ENCODE results near the gene FKBP15. TPM values are rescaled to one million over a fixed set of nuclear protein-coding genes. Genes with fewer than 3 reads are reported as not detected.

Gene FKBP15
- total RNA-seq, 1 experiment from 2014 or later = 20.1 TPM

DNA sequence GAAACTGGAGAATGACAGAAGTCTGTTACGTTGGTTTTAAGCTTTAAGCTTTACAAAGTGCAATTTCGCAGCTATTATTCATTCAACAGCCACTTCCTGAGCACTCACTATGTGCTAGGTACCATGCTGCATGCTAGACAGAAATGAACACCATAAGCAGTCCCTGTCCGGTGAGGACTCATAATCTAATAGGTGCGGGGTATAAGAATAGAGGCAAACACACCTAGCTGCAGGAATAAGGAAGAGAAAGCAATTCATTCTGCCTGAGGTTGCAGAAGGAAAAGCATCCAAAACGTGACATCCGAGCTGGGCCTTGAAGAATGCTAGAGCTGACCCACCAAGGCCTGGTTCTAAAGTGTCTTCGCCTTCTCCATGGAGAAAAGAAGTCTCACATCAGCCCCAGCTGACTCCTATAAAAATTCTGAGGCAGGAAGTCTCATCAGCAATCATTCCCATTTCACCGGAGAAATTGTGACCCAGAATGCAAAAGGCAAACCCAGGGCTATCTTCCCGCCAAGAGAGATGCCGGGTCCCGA, 542 bp downstream of the FKBP15 start:
- H3K9me3 ChIP-seq = no peaks in the 10 kb centered on the region
- no peaks in the 10 kb centered on the region for H3K27me3 ChIP-seq (replicated peaks; ENCODE audit: control insufficient read depth, insufficient read depth, low read length)
- DNase-seq = no peak
- intact Hi-C loops (cut with micrococcal nuclease; ENCODE audit: unreplicated experiment) = loop anchor here (1.0 to 10.0 kb wide), 3 partner anchors 55 to 886 kb away; partner anchors contain the start of genes C9orf43, CDC26, POLE3 and PRPF4
- H3K4me3 ChIP-seq (ENCODE audit: low read depth, low read length) = peak overlapping the region; percentile 74
- Mint-ChIP-seq H3K36me3 (ENCODE audit: insufficient read depth, unreplicated experiment) (peaks cover 35% of the 10 kb centered on the region), H3K9me3 (ENCODE audit: unreplicated experiment) (no peaks in the 10 kb centered on the region), H3K27ac (ENCODE audit: unreplicated experiment) (peak overlapping the region; percentile 93), H3K4me3 (ENCODE audit: unreplicated experiment) (peak overlapping the region; percentile 97), H3K27me3 (ENCODE audit: insufficient read depth, unreplicated experiment) (no peaks in the 10 kb centered on the region), H3K4me1 (ENCODE audit: low read depth, unreplicated experiment) (peaks cover 17% of the 10 kb centered on the region)
- TF ChIP-seq, protein P1, sequence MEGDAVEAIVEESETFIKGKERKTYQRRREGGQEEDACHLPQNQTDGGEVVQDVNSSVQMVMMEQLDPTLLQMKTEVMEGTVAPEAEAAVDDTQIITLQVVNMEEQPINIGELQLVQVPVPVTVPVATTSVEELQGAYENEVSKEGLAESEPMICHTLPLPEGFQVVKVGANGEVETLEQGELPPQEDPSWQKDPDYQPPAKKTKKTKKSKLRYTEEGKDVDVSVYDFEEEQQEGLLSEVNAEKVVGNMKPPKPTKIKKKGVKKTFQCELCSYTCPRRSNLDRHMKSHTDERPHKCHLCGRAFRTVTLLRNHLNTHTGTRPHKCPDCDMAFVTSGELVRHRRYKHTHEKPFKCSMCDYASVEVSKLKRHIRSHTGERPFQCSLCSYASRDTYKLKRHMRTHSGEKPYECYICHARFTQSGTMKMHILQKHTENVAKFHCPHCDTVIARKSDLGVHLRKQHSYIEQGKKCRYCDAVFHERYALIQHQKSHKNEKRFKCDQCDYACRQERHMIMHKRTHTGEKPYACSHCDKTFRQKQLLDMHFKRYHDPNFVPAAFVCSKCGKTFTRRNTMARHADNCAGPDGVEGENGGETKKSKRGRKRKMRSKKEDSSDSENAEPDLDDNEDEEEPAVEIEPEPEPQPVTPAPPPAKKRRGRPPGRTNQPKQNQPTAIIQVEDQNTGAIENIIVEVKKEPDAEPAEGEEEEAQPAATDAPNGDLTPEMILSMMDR (IDR thresholded peaks at IDR 0.05; ENCODE audit: insufficient read depth in 1 of 2, low read depth in 1 of 2, low read length in 1 of 2, severe bottlenecking in 1 of 2, unreplicated experiment in 1 of 2) = no peak
- BruUV-seq (replicated peaks) = TSS peak; percentile 65
- H3K36me3 ChIP-seq (ENCODE audit: control insufficient read depth, insufficient read depth, low read length) = no peaks in the 10 kb centered on the region; the same call in 1 of the 2 replicates
- POLR2A ChIA-PET = interaction anchor here (0.8 to 3.2 kb wide), 5 partner anchors 24 to 167 kb away, joined by 4 to 16 read pairs (median 8); partner anchors contain the start of genes CDC26, PRPF4 and SLC31A2
- peaks cover 15% of the 10 kb centered on the region for H3K4me1 ChIP-seq
- CTCF ChIA-PET = interaction anchor here (0.6 to 2.7 kb wide), 5 partner anchors 24 to 162 kb away, joined by 3 to 13 read pairs (median 4); partner anchors contain the start of genes CDC26, PRPF4 and SLC31A2

DNA sequence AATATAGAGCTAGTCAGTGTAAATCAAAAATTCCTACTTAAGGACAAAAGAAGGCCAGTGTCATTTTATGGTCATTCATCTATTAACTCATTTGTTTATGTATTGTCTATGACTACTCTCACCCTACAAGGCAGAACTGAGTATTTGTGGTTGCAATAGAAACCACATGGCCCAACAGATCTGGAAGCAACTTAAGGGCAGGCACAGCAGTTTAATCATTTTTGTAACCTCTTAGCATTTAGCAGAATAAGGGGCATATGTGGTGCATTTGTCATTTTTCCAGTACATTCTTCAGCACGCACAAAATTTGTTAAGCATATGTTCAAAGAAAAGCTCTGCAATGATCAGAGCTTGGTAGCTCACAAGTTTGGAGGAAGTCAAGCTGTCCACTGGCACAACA, 1.1 kb downstream of the FKBP15 start:
- CTCF ChIA-PET = interaction anchor here (0.6 to 1.8 kb wide), 2 partner anchors 55 to 163 kb away, joined by 4 to 9 read pairs; partner anchors contain the start of genes CDC26 and PRPF4
- POLR2A ChIA-PET = no interaction called here

DNA sequence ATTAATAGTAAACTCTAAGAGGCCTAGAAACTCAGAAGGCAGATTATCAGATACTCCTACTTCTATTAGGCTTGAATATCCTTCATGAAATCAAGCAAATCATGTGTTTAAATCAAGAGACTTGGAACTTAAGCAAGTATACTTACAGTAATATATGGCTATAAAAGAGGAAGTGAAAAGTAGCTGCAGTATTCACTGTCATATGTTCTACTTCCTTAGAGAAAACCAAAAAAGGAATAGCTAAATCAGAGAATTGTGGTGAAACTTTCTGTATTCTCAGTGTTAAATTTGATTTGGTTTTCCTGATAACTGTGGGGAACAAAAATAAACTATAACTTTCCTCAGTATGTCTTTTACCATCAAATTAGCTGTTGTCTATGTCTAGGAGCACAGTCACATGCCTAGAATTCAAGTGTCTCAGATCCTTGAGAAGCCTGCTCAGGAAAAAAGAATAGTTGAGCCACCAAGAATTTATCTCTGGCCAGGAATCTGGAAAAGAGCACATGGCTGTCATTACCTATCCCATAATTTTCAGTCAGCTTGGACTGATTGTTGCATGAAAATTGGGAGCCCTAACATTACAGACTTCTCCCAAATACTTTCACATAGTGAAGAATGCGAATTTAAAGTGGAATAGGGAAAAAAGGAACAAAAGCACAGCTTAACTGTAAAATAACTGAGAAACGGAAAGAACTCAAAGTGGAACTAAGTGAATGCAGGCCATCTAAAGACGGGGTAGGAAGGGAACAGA, 1.7 kb downstream of the FKBP15 start:
- TF ChIP-seq, protein P1 (IDR thresholded peaks at IDR 0.05; ENCODE audit: insufficient read depth in 1 of 2, low read depth in 1 of 2, low read length in 1 of 2, severe bottlenecking in 1 of 2, unreplicated experiment in 1 of 2) = no peak
- Mint-ChIP-seq H3K4me1 (ENCODE audit: low read depth, unreplicated experiment) (peaks cover 17% of the 10 kb centered on the region), H3K4me3 (ENCODE audit: unreplicated experiment) (peak overlapping the region; percentile 97), H3K27ac (ENCODE audit: unreplicated experiment) (peak overlapping the region; percentile 3), H3K36me3 (ENCODE audit: insufficient read depth, unreplicated experiment) (peaks cover 27% of the 10 kb centered on the region), H3K9me3 (ENCODE audit: unreplicated experiment) (no peaks in the 10 kb centered on the region), H3K27me3 (ENCODE audit: insufficient read depth, unreplicated experiment) (no peaks in the 10 kb centered on the region)
- intact Hi-C loops (cut with micrococcal nuclease; ENCODE audit: unreplicated experiment) = no loop called here
- POLR2A ChIA-PET = no interaction called here
- no peaks in the 10 kb centered on the region for H3K27me3 ChIP-seq (replicated peaks; ENCODE audit: control insufficient read depth, insufficient read depth, low read length)
- H3K36me3 ChIP-seq (ENCODE audit: control insufficient read depth, insufficient read depth, low read length) = no peaks in the 10 kb centered on the region
- H3K9me3 ChIP-seq = no peaks in the 10 kb centered on the region
- peaks cover 15% of the 10 kb centered on the region for H3K4me1 ChIP-seq
- 0 out of 2 replicates have a peak overlapping the region, but pooled peaks have one; percentile 74 for H3K4me3 ChIP-seq (ENCODE audit: low read depth, low read length)
- DNase-seq = no peak
- no TSS peak for BruUV-seq (replicated peaks)
- CTCF ChIA-PET = no interaction called here

More for the DNA sequence above, 1.1 kb downstream of the FKBP15 start:
- Mint-ChIP-seq H3K27me3 (ENCODE audit: insufficient read depth, unreplicated experiment) (no peaks in the 10 kb centered on the region), H3K9me3 (ENCODE audit: unreplicated experiment) (no peaks in the 10 kb centered on the region), H3K4me1 (ENCODE audit: low read depth, unreplicated experiment) (peaks cover 17% of the 10 kb centered on the region), H3K36me3 (ENCODE audit: insufficient read depth, unreplicated experiment) (peaks cover 31% of the 10 kb centered on the region), H3K27ac (ENCODE audit: unreplicated experiment) (peak overlapping the region; percentile 93), H3K4me3 (ENCODE audit: unreplicated experiment) (peak overlapping the region; percentile 97)
- TF ChIP-seq, protein P1 (IDR thresholded peaks at IDR 0.05; ENCODE audit: insufficient read depth in 1 of 2, low read depth in 1 of 2, low read length in 1 of 2, severe bottlenecking in 1 of 2, unreplicated experiment in 1 of 2) = no peak
- H3K4me1 ChIP-seq = peaks cover 15% of the 10 kb centered on the region
- no peak for DNase-seq
- no TSS peak for BruUV-seq (replicated peaks)
- H3K9me3 ChIP-seq = no peaks in the 10 kb centered on the region
- H3K27me3 ChIP-seq (replicated peaks; ENCODE audit: control insufficient read depth, insufficient read depth, low read length) = no peaks in the 10 kb centered on the region
- H3K4me3 ChIP-seq (ENCODE audit: low read depth, low read length) = peak overlapping the region; percentile 74
- intact Hi-C loops (cut with micrococcal nuclease; ENCODE audit: unreplicated experiment) = loop anchor here (5.0 to 10.0 kb wide), 2 partner anchors 192 to 885 kb away; partner anchors contain the start of genes C9orf43, POLE3 and PTBP3
- H3K36me3 ChIP-seq (ENCODE audit: control insufficient read depth, insufficient read depth, low read length) = no peaks in the 10 kb centered on the region; the same call in 1 of the 2 replicates
